Memory B cell (primary cell): ENCODE measurements around the gene CEACAM16.
"Not testable (repeated sequence)": the region's sequence is repeated elsewhere in the genome, so short reads cannot be mapped to it uniquely, and the experiment has no call there.

ENCODE experiments used
- ATAC-seq: fragments of 150-1000 bp; cut with Tn5 transposase; 2 replicates; pipeline ENCODE4 v1.10.0; 2021; ENCODE audit warnings: low read depth, mild to moderate bottlenecking, moderate library complexity
- DNase-seq, 2 donors: peaks; one replicate each; pipeline ENCODE4 v3.0.0; 2022; ENCODE audit warnings: low spot score in 2 of 2
- H3K27ac Mint-ChIP-seq: one replicate; pipeline ENCODE4 v1.8.0; 2022; ENCODE audit warnings: mild to moderate bottlenecking, moderate library complexity, mixed read lengths
- H3K27me3 Mint-ChIP-seq: one replicate; pipeline ENCODE4 v1.8.0; 2022; ENCODE audit warnings: mixed read lengths
- H3K36me3 Mint-ChIP-seq: one replicate; pipeline ENCODE4 v1.8.0; 2022; ENCODE audit warnings: mild to moderate bottlenecking, mixed read lengths
- H3K4me1 Mint-ChIP-seq: one replicate; pipeline ENCODE4 v1.8.0; 2022; ENCODE audit warnings: mixed read lengths
- H3K4me3 Mint-ChIP-seq: one replicate; pipeline ENCODE4 v1.8.0; 2022; ENCODE audit warnings: mild to moderate bottlenecking, moderate library complexity, mixed read lengths
- H3K9me3 Mint-ChIP-seq: one replicate; pipeline ENCODE4 v1.8.0; 2022; ENCODE audit warnings: mixed read lengths

The CEACAM16 gene

DNA sequence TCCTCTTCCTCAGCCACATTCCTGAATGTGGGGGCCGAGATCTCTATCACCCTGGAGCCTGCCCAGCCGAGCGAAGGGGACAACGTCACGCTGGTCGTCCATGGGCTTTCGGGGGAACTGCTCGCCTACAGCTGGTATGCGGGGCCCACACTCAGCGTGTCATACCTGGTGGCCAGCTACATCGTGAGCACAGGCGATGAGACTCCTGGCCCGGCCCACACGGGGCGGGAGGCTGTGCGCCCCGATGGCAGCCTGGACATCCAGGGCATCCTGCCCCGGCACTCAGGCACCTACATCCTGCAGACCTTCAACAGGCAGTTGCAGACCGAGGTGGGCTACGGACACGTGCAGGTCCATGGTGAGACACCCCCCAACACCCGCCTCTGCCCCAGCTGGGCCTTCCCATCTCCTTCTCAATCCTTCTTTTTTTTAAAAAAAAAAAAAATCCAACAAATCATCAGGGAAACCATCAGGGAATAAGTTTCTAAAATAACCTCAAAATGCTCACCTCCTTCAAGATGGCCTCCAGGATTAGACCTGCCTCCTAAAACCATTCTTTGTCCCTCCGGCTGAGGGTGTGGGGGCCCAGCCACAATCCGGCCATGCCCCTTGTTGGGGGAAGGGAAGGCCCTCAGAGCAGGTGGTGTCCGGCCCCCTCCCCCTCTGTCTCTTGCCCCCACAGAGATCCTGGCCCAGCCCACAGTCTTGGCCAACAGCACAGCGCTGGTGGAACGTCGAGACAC is 4.6 kb downstream of the CEACAM16 start:
- no peak for DNase-seq
- Mint-ChIP-seq H3K27ac (no peak overlapping the region), H3K9me3 (no peaks in the 10 kb centered on the region), H3K27me3 (peaks cover 9% of the 10 kb centered on the region), H3K4me3 (no peak overlapping the region), H3K4me1 (no peaks in the 10 kb centered on the region), H3K36me3 (no peaks in the 10 kb centered on the region)
- no peak for ATAC-seq

DNA sequence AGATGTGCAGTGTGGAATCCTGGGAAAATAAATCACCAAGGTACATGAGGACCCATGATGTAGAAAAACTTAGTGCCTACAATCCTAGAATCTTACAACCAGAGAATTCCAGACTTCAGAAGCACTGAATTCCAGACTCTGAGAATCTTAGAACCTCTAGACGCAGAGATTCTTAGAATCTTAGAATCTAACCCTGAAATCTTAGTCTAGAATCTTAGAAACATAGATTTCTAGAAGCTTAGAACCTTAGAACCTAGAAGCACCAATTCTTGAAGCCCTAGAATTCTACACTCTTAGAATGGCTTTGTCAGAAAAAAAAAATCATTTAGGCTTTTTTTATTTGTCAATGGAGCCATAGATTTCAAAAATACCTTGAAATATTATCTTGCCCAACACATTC is 6.0 kb downstream of the CEACAM16 start:
- no peak for DNase-seq
- H3K27me3 Mint-ChIP-seq = peaks cover 9% of the 10 kb centered on the region
- H3K4me3 Mint-ChIP-seq = no peak overlapping the region

DNA sequence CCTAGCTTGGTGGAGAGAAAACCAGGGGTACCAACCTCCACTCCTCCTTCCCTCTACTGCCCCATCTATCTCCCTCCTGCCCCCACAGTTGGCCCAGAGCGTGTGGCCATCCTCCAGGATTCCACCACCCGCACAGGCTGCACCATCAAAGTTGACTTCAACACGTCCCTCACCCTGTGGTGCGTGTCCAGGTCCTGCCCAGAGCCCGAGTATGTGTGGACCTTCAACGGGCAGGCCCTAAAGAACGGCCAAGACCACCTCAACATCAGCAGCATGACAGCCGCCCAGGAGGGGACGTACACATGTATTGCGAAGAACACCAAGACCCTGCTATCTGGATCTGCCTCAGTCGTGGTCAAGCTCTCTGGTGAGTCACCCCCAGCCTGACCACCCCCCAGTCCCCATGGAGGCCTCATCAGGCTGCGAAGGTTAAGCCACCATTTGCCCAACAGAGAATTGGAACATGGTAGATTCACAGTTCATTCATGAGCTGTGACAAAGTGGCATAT is 6.6 kb downstream of the CEACAM16 start:
- Mint-ChIP-seq H3K27me3 (peaks cover 13% of the 10 kb centered on the region), H3K27ac (no peak overlapping the region), H3K4me3 (no peak overlapping the region), H3K4me1 (no peaks in the 10 kb centered on the region), H3K36me3 (no peaks in the 10 kb centered on the region), H3K9me3 (no peaks in the 10 kb centered on the region)
- DNase-seq (no peak), ATAC-seq (no peak)

More for the DNA sequence above, 6.0 kb downstream of the CEACAM16 start:
- Mint-ChIP-seq H3K36me3 (no peaks in the 10 kb centered on the region), H3K9me3 (no peaks in the 10 kb centered on the region), H3K4me1 (no peaks in the 10 kb centered on the region), H3K27ac (no peak overlapping the region)
- ATAC-seq = no peak

DNA sequence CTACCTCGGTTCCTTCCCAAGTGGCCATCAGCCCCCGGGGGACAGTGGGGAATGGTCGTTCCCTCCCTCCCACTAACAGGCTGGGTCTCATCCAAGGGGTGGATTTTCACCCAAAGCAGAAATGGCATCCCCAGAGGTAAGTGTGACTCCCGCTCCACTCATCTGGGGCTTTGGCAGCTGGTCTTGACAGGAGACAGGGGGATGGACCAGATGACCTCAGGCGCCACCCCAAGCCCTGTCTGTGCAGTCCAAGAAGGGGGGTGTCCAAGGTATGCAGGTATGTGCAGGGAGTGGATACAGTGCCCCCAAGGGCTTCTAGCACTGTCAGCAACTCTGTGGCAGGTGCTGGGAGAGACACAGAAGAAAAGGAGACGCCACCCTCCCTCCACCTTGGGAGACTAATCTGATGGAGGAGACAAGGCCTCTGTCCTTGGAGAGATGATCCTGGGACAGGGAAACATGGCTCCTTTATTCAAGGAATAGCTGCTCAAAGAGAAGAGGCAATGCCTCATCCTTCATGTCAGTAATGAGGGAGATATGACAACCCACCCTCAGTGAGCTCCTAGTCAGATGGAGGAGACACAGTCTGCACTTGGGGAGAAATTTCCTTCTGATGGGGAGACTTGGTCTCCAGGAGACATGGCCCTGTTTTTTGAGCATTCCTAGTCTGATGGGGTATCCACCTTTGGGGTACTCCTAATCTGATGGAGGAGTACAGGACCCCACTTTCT is 7.7 kb downstream of the CEACAM16 start:
- Mint-ChIP-seq H3K4me3 (no peak overlapping the region), H3K4me1 (no peaks in the 10 kb centered on the region), H3K27ac (no peak overlapping the region), H3K36me3 (no peaks in the 10 kb centered on the region), H3K9me3 (no peaks in the 10 kb centered on the region), H3K27me3 (peaks cover 15% of the 10 kb centered on the region)
- DNase-seq (no peak), ATAC-seq (no peak)

DNA sequence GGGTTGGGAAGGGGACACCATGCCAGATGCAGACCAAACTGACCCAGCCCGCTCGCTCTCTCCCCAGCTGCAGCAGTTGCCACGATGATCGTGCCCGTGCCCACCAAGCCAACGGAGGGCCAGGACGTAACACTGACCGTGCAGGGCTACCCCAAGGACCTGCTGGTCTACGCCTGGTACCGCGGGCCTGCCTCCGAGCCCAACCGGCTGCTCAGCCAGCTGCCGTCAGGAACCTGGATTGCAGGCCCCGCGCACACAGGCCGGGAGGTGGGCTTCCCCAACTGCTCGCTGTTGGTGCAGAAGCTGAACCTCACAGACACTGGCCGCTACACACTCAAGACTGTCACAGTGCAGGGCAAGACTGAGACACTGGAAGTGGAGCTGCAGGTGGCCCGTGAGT is 8.8 kb downstream of the CEACAM16 start:
- no peaks in the 10 kb centered on the region for H3K4me1 Mint-ChIP-seq
- DNase-seq = no peak
- H3K27ac Mint-ChIP-seq = no peak overlapping the region
- no peaks in the 10 kb centered on the region for H3K9me3 Mint-ChIP-seq
- ATAC-seq = no peak
- no peak overlapping the region for H3K4me3 Mint-ChIP-seq
- H3K36me3 Mint-ChIP-seq = no peaks in the 10 kb centered on the region
- peaks cover 13% of the 10 kb centered on the region for H3K27me3 Mint-ChIP-seq

DNA sequence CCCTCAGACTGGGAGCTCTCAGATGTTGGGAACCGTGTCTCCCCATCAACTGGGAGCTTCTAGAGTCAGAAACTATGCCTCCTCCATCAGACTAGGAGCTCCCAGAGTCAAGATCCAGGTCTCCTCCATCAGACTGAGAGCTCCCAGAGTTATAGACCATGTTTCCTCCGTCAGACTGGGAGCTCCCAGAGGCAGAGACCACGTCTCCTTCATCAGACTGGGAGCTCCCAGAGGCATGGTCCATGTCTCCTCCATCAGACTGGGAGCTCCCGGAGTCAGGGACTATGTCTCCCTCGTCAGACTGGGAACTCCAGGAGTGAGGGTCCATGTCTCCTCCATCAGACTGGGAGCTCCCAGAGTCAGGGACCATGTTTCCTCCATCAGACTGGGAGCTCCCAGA is 10.0 kb downstream of the CEACAM16 start:
- Mint-ChIP-seq H3K4me3 (no peak overlapping the region), H3K27me3 (peaks cover 12% of the 10 kb centered on the region), H3K27ac (no peak overlapping the region), H3K9me3 (no peaks in the 10 kb centered on the region), H3K36me3 (no peaks in the 10 kb centered on the region), H3K4me1 (no peaks in the 10 kb centered on the region)
- ATAC-seq = no peak
- no peak for DNase-seq

DNA sequence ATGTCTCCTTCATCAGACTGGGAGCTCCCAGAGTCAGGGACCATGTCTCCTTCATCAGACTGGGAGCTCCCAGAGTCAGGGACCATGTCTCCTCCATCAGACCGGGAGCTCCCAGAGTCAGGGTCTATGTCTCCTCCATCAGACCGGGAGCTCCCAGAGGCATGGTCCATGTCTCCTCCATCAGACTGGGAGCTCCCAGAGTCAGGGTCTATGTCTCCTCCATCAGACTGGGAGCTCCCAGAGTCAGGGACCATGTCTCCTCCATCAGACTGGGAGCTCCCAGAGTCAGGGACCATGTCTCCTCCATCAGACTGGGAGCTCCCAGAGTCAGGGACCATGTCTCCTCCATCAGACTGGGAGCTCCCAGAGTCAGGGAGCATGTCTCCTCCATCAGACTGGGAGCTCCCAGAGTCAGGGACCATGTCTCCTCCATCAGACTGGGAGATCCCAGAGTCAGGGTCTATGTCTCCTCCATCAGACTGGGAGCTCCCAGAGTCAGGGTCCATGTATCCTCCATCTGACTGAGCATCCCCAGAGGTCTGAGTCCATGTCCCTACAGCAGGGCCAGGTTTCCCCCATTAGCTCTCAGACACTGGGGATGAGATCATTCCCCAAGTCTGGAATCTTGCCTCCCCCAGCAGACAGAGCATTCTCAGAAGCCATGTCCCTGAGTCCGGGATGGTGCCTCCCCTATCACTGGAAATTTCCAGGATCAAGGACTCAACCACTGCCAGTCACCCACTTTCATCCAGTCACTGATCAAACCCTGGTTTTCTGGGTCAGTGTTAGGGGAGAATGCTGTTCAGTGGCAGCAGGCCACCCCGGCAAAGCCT is 10.7 kb downstream of the CEACAM16 start:
- ATAC-seq, H3K4me3 Mint-ChIP-seq, DNase-seq, H3K36me3 Mint-ChIP-seq, H3K9me3 Mint-ChIP-seq, H3K27ac Mint-ChIP-seq, H3K4me1 Mint-ChIP-seq: not testable (repeated sequence)
- H3K27me3 Mint-ChIP-seq = peaks cover 11% of the 10 kb centered on the region

DNA sequence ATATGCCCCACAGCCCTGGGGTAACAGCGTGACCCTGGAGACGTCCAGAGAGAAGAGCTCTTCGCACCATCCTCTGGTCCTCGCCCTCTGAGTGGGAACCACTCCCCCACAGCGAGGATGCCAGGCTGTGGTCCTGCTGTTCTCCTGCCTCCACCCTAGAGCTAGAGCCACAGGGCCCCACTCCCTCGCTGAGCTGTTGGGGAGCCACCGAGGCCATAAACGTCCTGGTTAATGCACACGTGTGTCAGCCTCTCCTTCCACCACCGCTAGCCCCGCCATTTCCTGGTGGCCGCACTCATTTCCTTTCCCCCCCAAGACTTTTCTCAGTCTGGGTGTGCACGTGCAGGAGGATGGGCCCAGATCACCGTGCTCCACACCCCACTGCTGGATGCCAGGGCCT is 11.5 kb downstream of the CEACAM16 start:
- peaks cover 8% of the 10 kb centered on the region for H3K27me3 Mint-ChIP-seq
- no peak for ATAC-seq
- peaks cover 3% of the 10 kb centered on the region for H3K9me3 Mint-ChIP-seq
- no peaks in the 10 kb centered on the region for H3K4me1 Mint-ChIP-seq
- DNase-seq = no peak
- no peak overlapping the region for H3K4me3 Mint-ChIP-seq
- no peaks in the 10 kb centered on the region for H3K36me3 Mint-ChIP-seq
- no peak overlapping the region for H3K27ac Mint-ChIP-seq

DNA sequence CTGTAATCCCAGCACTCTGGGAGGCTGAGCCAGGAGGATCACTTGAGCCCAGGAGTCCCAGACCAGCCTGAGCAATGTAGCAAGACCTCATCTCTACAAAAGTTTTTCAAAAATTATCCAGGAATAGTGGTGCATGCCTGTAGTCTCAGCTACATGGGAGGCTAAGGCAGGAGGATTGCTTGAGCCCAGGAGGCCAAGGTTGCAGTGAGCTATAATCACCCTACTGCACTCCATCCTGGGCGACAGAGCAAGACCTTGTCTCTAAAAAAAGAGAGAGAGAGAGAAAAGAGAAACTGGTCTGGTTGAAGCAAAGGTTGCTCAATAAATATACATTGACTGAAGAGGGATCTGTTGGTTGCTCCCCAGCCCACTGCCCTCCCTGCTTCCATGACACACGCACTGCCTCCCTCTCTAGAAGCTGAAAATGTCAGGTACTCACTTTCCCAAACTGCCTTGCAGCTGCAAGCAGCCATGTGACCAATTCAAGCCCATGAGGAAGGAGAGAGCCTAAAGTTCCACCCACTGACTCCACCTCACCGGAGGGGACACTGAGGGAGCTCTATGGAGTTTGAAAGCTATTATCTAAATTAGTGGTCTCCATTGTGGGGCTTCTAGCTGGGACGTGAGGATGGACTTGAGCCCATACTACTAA is 14.0 kb downstream of the CEACAM16 start:
- H3K4me1 Mint-ChIP-seq = no peaks in the 10 kb centered on the region
- DNase-seq = no peak
- peaks cover 6% of the 10 kb centered on the region for H3K27me3 Mint-ChIP-seq
- H3K9me3 Mint-ChIP-seq = peaks cover 4% of the 10 kb centered on the region
- no peak overlapping the region for H3K27ac Mint-ChIP-seq
- H3K4me3 Mint-ChIP-seq = no peak overlapping the region
- H3K36me3 Mint-ChIP-seq = no peaks in the 10 kb centered on the region
- no peak for ATAC-seq

DNA sequence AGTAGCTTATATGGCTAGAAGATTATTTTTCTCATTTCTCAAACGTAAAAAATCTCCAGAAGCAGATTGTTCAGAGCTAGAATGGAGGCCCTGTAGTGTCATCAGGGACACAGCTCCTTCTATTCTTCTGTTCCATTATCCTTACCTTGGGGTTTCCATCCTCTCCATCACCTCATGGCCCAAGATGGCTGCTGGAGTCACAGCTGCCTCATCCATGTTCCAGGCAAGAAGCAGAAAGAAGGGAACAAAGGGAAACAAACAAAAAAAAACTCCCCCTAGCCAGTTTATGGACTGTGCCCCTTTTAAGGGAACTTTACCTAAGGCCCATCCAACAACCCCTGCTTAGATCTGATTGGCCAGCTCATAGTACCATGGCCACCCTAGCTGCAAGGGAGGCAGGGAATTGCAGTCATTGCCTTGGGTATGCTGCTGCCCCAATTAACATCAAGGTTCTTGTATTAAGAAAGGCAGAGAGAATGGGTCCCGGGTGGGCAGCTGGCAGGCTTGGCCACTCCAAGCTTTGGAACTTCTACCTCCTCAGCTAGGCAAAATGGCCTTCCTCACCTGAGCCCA is 15.7 kb downstream of the CEACAM16 start:
- ATAC-seq (no peak), DNase-seq (no peak)
- Mint-ChIP-seq H3K4me1 (no peaks in the 10 kb centered on the region), H3K4me3 (no peak overlapping the region), H3K27me3 (peaks cover 6% of the 10 kb centered on the region), H3K36me3 (no peaks in the 10 kb centered on the region), H3K9me3 (peaks cover 4% of the 10 kb centered on the region), H3K27ac (no peak overlapping the region)

DNA sequence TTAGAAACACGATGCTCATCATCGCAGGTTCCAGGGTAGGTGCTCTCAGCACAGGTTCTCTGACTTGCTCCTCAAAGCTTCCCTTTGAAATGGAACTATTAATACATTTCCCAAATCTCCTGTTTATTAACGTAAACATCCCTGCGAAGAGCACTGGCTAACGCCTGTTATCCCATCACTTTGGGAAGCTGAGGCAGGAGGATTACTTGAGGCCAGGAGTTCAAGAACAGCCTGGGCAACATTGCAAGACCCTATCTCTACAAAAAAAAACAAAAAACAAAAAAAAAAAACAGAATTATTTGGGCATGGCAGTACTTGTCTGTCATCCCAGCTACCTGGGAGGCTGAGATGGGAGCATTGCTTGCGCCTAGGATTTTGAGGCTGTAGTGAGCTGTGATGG is 18.7 kb downstream of the CEACAM16 start:
- Mint-ChIP-seq H3K27ac (no peak overlapping the region), H3K36me3 (no peaks in the 10 kb centered on the region), H3K4me3 (no peak overlapping the region), H3K4me1 (peaks cover 4% of the 10 kb centered on the region), H3K9me3 (peaks cover 4% of the 10 kb centered on the region), H3K27me3 (no peaks in the 10 kb centered on the region)
- ATAC-seq = no peak
- no peak for DNase-seq

DNA sequence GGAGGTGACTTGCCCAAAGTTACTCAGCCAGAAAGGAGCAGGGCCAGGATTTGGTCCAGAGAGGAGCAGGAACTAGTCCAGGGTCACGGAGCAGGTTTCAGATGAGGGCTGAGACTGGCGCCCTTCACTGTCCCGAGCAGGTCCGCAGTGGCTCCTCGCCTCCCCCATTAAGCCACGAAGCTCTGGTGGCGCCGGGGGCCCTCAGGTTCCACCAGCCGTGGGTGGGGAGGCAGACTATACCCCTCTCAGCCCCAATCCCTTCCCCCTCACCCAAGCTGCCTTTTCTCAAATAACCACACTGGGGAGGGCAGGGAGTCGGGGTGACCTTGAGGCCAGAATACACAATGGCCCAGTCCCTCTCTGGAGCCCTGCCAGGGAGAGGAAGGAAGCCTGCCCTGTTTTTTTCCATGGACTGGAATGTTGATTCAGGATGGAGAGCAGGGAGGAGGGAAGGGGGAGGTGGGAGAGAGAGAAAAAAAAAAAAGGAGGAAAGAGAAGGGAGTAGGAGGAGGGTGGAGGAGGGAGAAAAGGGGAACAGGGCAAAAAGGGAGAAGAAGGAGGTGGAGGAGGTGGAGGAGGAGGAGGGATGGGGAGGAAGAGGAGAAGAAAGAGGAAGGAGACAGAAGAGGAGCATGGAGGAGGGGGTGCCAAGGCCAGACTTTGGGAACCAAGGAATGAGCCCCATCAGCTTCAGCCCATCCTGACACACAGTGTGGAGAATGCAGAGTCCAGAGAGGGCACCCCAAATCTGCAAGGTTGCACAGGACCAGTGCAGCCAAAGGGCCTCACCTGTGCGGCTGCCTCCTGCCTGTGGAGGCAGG is 19.7 kb downstream of the CEACAM16 start:
- Mint-ChIP-seq H3K27me3 (peaks cover 3% of the 10 kb centered on the region), H3K36me3 (no peaks in the 10 kb centered on the region), H3K9me3 (peaks cover 4% of the 10 kb centered on the region), H3K27ac (no peak overlapping the region), H3K4me1 (peaks cover 10% of the 10 kb centered on the region), H3K4me3 (no peak overlapping the region)
- ATAC-seq (no peak), DNase-seq (no peak)

DNA sequence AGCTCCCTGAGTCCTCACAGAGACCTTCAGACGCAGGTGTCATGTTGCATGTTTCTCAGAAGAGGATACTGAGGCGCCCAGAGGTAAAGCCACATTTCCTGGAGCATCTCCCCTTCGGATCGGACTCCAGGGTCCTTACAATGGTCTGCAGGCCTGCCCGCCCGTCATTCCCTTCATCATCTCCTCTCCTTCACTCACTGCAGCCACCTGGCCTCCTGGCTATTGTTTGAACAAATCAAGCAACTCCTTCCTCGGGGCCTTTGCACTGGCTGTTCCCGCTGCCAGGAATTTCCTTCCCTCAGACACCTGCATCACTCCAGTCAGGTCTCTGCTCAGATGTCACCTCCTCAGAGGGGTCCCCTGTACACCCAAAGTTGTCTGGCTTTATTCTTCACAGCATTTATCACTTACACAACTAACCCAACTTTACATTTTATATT is 20.3 kb downstream of the CEACAM16 start:
- Mint-ChIP-seq H3K4me3 (no peak overlapping the region), H3K36me3 (no peaks in the 10 kb centered on the region), H3K27ac (no peak overlapping the region), H3K27me3 (peaks cover 3% of the 10 kb centered on the region), H3K9me3 (peaks cover 4% of the 10 kb centered on the region), H3K4me1 (peaks cover 14% of the 10 kb centered on the region)
- DNase-seq (no peak), ATAC-seq (no peak)
